Measurements from ENCODE around the gene SERPINC1. TPM values are rescaled to one million over a fixed set of nuclear protein-coding genes. Genes with fewer than 3 reads are reported as not detected.

SERPINC1 gene
- total and polyA plus RNA-seq, 2 of the 13 experiments (the other 11 are each of a cell fraction or from before 2014, with no cell fraction given): 142 to 205 TPM

- TF ChIP-seq ZUFSP (CRISPR knock-in tag; IDR thresholded peaks at IDR 0.05; ENCODE audit: borderline replicate concordance) (no peak), JUN (CRISPR knock-in tag; IDR thresholded peaks at IDR 0.05) (0 out of 2 replicates have a peak, but pooled peaks have one; percentile 15), EP300 (IDR thresholded peaks at IDR 0.05; ENCODE audit: low read depth in 2 of 2, low read length in 2 of 2) (peak; percentile 20 to 68; a peak in 2 of 4 replicates), EP300 (CRISPR knock-in tag; IDR thresholded peaks at IDR 0.05; ENCODE audit: borderline replicate concordance) (no peak), RFX3 (CRISPR knock-in tag; IDR thresholded peaks at IDR 0.05) (no peak), TARDBP (CRISPR knock-in tag; IDR thresholded peaks at IDR 0.05) (peak; percentile 51; the same call in 1 of the 2 replicates), ZNF354B (CRISPR knock-in tag; IDR thresholded peaks at IDR 0.05) (no peak), RBM22 (optimal IDR thresholded peaks at IDR 0.05; ENCODE audit: low read length) (no peak), CEBPB (IDR thresholded peaks at IDR 0.05; ENCODE audit: borderline replicate concordance, low read depth, low read length) (peak; percentile 63; the same call in 1 of the 2 replicates), BCL6 (CRISPR knock-in tag; IDR thresholded peaks at IDR 0.05) (no peak; the same call in 1 of the 2 replicates), NR2C2 (CRISPR knock-in tag; IDR thresholded peaks at IDR 0.05; ENCODE audit: borderline replicate concordance) (peak; percentile 88), ZNF746 (CRISPR knock-in tag; IDR thresholded peaks at IDR 0.05) (no peak), HNRNPL (IDR thresholded peaks at IDR 0.05; ENCODE audit: low read depth, low read length) (no peak), TMF1 (CRISPR knock-in tag; IDR thresholded peaks at IDR 0.05; ENCODE audit: low read depth) (0 out of 2 replicates have a peak, but pooled peaks have one; percentile 51), MLLT10 (CRISPR knock-in tag; IDR thresholded peaks at IDR 0.05) (no peak), ARID2 (CRISPR knock-in tag; IDR thresholded peaks at IDR 0.05; ENCODE audit: borderline replicate concordance) (0 out of 2 replicates have a peak, but pooled peaks have one; percentile 36), ZNF33A (CRISPR knock-in tag; IDR thresholded peaks at IDR 0.05; ENCODE audit: borderline replicate concordance) (no peak), NONO (IDR thresholded peaks at IDR 0.05) (no peak), NONO (CRISPR knock-in tag; conservative IDR thresholded peaks at IDR 0.05) (0 out of 2 replicates have a peak, but pooled peaks have one; percentile 51), GABPA (IDR thresholded peaks at IDR 0.05; ENCODE audit: low read depth, low read length) (no peak), GABPA (CRISPR knock-in tag; IDR thresholded peaks at IDR 0.05; ENCODE audit: low read depth) (peak; percentile 36; the same call in 1 of the 2 replicates)
- TF ChIP-seq, protein P1, sequence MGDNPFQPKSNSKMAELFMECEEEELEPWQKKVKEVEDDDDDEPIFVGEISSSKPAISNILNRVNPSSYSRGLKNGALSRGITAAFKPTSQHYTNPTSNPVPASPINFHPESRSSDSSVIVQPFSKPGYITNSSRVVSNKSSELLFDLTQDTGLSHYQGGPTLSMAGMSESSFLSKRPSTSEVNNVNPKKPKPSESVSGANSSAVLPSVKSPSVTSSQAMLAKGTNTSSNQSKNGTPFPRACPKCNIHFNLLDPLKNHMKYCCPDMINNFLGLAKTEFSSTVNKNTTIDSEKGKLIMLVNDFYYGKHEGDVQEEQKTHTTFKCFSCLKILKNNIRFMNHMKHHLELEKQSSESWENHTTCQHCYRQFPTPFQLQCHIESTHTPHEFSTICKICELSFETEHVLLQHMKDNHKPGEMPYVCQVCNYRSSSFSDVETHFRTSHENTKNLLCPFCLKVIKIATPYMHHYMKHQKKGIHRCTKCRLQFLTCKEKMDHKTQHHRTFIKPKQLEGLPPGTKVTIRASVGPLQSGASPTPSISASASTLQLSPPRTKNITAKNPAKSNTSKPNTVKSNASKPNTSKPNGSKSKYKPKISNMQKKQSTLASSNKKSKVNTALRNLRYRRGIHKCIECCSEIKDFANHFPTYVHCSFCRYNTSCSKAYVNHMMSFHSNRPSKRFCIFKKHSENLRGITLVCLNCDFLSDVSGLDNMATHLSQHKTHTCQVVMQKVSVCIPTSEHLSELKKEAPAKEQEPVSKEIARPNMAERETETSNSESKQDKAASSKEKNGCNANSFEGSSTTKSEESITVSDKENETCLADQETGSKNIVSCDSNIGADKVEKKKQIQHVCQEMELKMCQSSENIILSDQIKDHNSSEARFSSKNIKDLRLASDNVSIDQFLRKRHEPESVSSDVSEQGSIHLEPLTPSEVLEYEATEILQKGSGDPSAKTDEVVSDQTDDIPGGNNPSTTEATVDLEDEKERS (CRISPR knock-in tag; IDR thresholded peaks at IDR 0.05): 0 out of 2 replicates have a peak, but pooled peaks have one; percentile 26
- TF ChIP-seq, protein P2, sequence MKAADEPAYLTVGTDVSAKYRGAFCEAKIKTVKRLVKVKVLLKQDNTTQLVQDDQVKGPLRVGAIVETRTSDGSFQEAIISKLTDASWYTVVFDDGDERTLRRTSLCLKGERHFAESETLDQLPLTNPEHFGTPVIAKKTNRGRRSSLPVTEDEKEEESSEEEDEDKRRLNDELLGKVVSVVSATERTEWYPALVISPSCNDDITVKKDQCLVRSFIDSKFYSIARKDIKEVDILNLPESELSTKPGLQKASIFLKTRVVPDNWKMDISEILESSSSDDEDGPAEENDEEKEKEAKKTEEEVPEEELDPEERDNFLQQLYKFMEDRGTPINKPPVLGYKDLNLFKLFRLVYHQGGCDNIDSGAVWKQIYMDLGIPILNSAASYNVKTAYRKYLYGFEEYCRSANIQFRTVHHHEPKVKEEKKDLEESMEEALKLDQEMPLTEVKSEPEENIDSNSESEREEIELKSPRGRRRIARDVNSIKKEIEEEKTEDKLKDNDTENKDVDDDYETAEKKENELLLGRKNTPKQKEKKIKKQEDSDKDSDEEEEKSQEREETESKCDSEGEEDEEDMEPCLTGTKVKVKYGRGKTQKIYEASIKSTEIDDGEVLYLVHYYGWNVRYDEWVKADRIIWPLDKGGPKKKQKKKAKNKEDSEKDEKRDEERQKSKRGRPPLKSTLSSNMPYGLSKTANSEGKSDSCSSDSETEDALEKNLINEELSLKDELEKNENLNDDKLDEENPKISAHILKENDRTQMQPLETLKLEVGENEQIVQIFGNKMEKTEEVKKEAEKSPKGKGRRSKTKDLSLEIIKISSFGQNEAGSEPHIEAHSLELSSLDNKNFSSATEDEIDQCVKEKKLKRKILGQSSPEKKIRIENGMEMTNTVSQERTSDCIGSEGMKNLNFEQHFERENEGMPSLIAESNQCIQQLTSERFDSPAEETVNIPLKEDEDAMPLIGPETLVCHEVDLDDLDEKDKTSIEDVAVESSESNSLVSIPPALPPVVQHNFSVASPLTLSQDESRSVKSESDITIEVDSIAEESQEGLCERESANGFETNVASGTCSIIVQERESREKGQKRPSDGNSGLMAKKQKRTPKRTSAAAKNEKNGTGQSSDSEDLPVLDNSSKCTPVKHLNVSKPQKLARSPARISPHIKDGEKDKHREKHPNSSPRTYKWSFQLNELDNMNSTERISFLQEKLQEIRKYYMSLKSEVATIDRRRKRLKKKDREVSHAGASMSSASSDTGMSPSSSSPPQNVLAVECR (CRISPR knock-in tag; IDR thresholded peaks at IDR 0.05; ENCODE audit: borderline replicate concordance): peak; percentile 70; the same call in 1 of the 2 replicates
Observed at GRCh38 chr1:173917149-173917548, at the start of gene SERPINC1 (continued).

Measured in HepG2 (cell line).